Stimulated activated naive CD4-positive, alpha-beta T cell (primary cell): Measurements from ENCODE around the gene PRPF39.
"Not testable (repeated sequence)": the region's sequence is repeated elsewhere in the genome, so short reads cannot be mapped to it uniquely, and the experiment has no call there.

Experiments used
- DNase-seq, 6 experiments: peaks; one replicate each; lab custom pipeline; 2025; lab: John Stamatoyannopoulos, UW

Gene PRPF39

DNA sequence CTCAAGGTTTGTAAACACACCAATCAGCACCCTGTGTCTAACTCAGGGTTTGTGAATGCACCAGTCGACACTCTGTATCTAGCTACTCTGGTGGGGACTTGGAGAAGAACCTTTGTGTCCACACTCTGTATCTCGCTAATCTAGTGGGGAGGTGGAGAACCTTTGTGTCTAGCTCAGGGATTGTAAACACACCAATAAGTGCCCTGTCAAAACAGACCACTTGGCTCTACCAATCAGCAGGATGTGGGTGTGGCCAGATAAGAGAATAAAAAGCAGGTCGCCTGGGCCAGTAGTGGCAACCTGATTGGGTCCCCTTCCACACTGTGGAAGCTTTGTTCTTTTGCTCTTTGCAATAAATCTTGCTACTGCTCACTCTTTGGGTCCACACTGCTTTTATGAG, 2.8 kb upstream of the PRPF39 start:
- DNase-seq: not testable (repeated sequence)

DNA sequence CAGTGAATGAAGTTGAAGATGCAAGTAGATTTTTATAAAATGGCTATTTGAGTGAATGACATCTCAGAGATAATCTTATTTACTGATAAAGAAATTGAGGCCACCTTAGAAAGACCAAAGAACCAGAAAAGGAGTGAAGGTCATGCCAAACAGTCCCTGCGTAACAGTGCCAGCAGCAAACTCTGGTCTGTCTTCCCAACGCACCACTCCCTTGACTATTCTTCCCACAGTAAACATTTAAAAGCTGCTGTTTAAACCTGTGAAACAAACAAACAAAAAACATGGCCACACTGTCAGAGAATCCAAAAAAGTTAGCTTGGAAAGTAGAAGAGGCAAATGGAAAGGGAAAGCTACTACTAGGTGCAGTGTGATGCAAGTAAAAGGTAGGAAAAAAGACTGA, 1.5 kb upstream of the PRPF39 start:
- no peak for DNase-seq

DNA sequence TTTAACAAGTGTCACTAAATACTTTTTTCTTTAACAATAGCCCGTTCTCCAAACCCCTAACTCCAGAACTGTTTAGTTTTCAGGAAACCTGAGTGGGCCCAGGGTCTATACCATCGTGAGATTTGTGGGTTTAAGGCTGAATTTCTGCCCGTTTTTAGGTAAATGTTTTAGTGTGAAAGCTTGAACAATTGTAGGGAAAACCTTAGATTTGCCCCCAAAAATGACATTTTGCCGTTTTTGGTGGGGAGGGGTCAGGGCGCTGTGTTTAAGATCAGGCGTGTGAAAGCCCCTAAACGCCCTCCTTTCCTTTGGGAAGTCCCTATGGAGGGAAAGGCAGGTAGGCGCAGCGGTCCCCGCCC, 320 bp upstream of the PRPF39 start:
- DNase-seq: no peak

DNA sequence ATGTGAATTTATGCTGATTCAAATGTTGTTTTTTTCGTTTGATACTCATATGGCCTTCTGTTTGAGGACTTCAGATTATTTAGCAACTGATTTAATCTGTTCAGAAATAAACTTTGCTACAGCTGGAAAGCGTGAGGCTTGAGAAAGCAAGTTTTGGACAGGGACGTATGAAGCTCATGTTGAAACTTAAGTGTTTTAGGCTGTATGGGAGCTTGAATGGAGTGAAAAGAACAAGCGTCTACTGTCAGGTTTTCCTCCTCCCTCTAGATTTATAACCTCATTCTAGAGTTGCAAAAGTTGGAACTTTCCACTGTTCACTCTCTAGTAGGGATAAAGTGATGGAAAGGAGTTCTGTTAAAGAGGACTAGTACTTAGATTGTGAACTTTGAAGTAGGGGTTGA, 1.0 kb downstream of the PRPF39 start:
- DNase-seq: no peak

DNA sequence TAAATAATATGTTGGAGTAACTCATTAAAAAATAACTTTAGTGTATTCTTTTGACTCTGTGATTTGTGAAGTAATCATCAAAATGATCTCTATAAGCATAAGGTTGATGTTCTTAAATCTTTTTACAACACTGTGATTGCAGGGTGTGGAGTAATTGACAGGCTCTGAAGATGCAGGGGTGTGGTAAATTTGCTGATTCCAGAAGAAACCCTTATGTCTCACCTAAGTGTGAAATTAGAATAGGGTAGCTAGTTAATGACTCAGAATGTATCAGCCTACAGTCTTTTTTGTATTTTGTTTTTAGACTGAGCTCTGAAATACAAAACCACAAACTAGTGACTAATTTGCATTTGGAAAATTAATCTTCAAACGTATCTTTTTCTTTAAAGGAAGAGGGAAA, 5.9 kb downstream of the PRPF39 start:
- no peak for DNase-seq

DNA sequence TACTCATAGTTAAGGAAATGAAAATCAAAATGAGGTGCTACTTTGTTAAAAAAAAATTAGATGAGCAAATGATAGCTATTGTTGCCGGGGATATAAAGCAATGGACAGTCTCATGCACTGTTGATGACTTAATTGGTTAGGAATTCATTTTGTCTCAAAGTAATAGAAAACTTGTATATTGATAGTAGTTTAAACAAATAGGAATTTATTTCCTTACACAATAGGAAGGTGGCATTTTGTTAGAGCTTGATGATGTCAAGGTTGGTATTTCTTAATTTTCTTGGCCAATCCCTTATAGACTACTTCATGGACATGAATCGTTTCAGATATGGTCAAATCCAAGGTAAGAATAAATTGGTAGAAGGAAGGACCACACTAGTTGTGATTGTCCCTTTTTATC, 7.8 kb downstream of the PRPF39 start:
- DNase-seq: no peak

DNA sequence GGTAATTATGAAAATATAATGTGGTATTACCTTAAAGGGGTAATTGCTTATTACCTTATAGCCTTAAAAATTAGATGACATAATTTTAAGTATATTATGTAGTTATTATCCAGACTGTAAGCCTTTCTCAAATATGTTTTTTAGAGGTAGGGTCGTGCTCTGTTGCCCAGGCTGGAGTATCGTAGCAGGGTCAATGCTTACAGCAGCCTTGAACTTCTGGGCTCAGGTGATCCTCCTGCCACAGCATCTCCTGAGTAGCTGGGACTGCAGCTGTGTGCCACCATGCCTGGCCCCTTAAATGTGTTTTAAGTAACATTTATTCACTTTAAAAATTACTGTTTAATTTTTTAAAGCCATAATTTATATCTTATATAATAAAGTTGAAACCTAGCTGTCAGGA, 10.4 kb downstream of the PRPF39 start:
- DNase-seq: no peak

DNA sequence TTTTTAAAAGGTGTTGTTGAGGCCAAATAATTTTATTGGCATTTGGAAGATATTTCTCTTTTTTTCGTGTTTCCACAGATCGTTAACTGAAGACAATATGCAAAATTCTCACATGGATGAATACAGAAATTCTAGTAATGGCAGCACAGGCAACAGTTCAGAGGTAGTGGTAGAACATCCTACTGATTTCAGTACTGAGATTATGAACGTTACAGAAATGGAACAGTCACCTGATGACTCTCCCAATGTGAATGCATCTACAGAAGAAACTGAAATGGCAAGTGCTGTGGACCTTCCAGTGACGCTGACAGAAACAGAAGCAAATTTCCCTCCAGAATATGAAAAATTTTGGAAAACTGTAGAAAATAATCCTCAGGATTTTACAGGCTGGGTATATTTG, 11.2 kb downstream of the PRPF39 start:
- DNase-seq: no peak

DNA sequence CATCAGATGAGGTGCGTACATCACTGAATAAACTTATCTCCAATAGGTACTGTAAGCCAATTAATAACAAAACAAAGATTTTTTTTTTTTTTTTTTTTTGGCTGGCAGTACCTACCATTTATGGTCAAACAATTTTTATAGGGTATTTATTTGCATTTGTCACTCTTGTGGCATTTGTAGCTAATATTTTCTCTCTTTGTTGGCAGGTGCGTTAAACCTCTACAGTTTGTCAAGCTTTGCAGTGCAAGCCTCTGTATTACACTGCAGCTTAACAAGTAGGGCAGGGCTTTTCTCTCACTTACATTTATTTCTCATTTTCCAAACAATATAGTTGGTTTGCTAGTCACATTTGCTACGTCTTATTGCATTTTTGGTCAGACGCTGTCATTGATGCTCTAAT, 12.3 kb downstream of the PRPF39 start:
- DNase-seq: no peak

DNA sequence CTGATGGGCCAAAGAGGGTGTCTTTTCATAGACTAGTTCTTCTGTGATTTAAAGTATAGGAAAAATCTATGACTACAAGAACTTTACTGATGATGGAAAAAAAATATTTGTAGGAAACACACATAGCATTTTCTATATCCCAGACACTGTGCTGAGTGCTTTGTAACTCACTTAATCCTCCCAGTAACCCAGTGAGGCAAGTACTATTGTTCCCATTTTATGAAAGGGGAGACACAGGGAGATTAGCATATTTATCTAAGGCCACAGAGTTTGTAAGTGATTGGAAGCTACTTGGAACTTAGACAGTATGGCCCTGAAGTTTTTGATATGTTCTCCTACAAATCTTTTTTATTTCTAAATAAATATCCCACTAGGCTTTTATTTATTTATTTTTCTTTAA, 19.9 kb downstream of the PRPF39 start:
- DNase-seq: no peak

DNA sequence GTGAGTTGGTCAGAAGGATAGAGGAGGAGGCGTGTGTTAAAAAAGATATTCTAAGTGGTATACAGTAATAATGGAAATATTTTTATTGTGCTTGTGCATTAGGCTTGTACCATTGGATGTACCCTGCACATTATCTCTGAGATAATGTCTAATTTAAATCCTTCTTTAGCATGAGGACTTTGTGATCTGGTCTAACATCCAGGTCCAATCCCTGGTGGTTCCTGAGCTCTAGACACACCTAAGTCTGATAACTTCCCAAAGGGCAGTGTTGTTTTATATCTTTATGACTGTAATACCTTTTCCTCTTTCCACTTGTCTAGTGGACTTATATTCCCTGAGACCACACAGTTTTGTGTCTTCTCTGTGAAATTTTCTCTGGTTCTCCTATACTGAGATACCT, 20.6 kb downstream of the PRPF39 start:
- no peak for DNase-seq

DNA sequence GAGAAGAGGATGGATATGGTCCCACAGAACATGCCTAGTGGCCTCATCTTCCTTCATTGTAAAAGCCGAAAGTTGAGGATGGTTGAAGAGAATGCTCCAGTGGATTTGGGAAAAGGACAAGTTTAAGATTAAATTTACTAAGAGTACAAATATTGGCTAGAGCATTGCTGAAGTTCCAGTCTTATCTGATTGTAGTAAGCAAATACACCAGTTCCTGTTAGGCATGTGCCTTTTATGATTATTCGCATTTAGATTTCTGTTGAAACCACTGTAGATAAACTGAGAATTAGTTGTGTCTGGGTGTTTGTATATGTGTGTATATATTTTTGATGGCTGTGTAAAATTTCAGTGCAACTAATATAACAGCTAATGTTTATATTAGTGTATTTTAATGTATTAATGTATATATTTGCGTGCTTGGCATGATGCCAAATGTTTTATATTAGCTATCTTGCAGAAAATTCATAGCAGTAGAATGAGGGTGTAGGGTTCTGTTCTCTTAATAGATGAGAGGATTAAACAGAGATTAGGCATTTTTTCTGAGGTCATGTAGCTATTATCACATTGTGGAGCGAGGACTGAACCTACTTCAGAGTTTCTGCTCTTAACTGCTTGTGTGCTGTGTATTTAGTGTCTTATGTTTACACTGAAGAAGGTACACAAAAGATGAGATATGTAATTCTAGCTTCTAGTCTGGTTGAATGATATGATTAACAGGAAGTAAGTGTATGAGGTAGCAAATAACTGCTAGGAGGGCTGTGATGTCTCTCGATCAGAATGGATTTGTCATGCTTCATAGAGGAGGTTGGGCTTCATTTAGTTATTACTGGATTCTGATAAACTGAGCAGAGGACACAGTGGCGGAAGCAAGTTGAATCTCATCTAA, 29.2 kb downstream of the PRPF39 start:
- DNase-seq: no peak

DNA sequence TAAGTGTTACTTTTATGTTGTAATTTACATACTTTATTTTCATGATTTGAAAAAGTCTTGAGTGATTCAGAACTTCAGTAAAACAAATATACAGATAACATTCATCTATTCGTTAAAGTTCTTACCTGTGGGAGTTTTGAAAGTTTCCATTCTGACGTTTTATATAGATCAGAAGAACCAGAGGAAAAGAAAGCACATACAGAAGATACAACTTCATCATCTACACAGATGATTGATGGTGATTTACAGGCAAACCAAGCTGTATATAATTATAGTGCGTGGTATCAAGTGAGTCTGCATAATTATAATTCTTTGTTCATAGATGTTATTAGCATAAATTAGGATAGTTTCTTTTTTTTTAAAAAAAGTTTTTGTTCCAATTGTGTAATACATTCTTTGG, 30.4 kb downstream of the PRPF39 start:
- no peak for DNase-seq

DNA sequence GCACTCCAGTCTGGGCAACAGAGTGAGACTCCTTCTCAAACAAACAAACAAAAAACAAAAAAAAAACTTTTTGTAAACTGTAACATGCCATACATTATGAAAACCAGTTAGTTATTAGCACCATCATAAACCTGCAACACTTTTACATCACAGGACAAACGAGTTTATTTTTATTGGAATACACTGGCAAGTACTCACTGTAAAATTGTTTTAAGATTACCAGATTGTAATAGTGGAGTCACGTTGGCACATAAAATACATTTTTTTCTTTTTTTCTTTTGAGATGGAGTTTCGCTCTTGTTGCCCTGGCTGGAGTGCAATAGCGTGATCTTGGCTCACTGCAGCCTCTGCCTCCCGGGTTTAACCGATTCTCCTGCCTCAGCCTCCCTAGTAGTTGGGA, 34.7 kb downstream of the PRPF39 start:
- DNase-seq: no peak

DNA sequence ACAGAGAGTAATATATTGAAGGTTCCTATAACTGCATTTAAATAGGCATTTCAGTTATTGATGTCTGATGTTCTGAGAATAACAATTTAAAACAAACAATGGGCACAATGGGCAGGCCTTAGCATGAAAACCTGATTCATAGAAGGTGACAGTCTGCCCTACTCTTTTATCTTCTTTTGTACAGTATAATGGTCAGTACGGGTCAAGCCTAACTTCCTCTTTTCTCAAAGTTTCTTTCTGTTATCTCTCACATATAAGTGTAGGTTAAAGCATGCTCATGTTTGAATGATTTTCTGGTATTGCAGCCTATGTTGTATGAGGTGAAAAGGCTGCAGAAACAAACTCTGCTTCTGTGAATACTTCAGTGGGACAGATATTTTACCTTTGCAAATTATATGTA, 36.2 kb downstream of the PRPF39 start:
- no peak for DNase-seq

DNA sequence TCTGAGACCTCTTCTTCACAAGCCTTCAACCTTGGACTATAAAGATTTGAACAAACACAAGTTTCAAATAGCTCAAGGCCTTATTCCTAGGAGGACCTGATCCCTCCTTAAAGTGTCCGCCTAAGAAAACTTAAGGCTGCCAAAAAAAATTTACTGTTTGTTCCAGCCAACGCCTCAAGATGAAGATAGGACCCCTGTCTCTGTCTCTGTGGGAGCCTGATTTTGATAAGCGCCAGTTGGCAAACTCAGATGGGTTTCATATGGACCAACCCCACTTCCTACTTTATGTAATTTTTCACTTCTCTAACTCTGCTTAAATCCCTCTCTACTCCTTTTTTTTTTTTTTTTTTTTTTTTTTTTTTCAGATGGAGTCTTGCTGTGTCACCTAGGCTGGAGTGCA, 39.4 kb downstream of the PRPF39 start:
- no peak for DNase-seq

DNA sequence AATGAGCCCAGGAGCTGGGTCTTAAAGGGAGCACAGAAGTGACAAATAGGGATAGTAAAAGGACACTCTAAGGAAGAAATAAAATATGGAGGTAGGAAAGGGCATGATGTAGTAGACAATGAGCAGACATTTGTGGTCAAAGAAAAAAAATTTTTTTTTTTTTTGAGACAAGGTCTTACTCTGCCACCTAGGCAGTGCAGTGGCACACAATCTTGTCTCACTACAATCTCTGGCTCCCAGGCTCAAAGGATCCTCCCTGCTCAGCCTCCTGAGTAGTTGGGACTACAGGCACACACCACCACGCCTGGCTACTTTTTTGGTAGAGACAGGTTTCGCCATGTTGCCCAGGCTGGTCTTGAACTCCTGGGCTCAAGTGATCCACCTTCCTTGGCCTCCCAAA, 41.8 kb downstream of the PRPF39 start:
- no peak for DNase-seq

DNA sequence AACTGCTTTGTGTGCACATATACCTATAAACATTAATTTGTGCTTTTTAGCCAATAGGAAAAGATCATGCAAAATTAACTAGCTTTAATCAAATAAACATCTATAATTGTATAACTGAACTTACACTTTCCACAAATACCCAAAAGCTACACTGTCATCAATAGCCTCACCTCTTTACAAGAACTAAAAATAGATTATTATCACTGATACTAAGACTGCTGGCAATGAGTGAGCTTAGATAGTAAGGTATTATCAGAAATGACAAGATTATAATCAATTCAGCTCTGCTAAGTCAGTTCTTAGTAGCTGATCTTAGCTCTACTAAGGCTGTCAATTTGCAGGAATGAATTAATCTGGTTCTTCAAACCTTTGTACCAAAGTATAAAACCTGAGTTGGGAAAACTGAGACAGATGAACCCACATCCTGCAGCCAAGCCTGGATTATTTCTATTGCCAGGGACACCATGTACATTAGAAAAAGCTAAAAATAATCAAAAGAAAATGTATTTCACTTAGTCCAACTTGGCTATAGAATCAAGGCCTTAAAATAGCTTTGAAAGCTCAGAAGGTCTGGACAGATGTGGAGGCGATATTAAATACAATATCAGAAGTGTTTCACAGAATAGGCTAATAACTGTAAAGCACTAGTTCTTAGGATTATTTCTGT, 45.2 kb downstream of the PRPF39 start:
- no peak for DNase-seq

DNA sequence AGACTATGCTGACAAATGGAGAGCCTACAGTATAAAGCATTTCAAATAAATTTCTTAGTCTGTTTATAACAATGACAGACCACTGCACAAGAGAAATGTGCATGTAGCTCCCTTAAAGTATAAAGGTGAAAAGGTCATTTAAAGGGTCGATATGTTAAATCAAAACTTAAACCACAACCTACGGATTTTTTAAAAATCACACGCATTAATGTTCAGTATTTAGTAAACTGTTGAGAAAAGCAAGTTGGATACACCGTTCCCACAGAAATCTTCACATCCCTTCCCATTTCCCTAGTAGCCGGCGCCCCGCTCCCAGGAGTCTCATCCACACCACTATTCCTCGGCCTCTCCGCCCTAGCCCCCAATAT, 49.8 kb downstream of the PRPF39 start:
- peak in 1 of 6 experiments; percentile 39 for DNase-seq

DNA sequence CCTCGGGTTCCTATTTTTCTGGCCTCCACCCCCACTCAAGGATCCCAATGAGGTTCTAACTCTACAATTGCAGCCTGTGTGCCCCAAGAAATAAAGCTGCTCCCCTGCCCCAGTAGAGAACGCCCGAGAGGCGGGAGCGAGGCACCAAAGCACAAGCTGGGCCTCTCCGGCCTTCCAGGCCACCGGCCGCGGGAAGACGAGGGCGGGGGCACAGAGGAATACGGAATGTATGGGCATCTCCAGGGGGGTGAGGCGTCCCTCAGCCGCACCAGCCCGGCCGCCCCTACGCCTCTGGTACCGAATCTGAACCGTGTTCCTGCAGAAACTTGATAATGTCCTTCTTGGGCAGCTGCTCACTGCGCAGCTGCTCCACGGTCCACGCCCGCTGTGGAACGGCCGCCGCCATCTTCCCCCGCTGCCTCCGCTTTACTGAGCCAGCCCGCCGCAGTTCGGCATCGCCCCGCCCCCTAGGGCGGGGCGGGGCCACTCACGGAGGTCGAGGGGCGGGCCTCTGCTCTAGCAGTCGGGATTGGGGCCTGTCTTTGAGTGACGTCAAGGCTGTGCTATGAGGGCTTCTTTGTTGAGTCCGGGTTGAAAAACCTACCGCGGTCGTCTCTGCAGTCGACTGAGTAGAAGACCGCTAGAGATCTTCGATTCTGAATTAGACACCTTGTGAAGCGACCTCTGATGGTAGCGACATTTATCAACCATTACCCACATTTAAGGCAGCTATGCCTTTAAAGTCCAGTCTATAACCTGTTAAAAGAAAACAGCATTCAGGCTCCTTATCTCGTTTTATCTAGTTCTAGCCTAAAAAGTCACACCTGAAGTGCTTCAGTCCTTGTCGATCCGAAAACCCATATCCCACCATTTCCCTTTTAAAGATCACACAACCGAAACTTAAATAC, 50.4 kb downstream of the PRPF39 start, which contains the start of gene FKBP3:
Gene FKBP3 (minus strand): TSS at position 431 of the 908 bp plus-strand sequence. CDS start 25 bp downstream, at position 406.
- peak; percentile 89 to 96 (median 94) for DNase-seq

DNA sequence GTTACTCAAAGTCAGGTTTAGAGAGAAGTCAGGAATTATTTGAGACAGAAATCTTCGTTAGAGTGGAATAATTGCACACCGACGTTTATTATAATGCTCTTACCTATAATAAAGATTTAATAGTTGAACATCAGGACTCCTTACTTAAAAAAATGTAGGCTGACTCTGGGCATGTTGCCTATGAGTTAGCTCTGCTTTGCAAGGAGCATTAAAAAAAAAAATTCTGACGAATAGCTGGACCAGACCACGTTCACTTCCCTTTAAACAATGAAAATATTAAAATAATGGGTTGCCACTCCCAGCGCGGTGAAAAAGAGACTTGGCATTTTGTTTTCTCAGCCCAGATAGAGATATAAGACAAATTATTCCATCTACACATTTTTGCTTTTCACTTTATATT, 51.2 kb downstream of the PRPF39 start:
- DNase-seq: no peak

DNA sequence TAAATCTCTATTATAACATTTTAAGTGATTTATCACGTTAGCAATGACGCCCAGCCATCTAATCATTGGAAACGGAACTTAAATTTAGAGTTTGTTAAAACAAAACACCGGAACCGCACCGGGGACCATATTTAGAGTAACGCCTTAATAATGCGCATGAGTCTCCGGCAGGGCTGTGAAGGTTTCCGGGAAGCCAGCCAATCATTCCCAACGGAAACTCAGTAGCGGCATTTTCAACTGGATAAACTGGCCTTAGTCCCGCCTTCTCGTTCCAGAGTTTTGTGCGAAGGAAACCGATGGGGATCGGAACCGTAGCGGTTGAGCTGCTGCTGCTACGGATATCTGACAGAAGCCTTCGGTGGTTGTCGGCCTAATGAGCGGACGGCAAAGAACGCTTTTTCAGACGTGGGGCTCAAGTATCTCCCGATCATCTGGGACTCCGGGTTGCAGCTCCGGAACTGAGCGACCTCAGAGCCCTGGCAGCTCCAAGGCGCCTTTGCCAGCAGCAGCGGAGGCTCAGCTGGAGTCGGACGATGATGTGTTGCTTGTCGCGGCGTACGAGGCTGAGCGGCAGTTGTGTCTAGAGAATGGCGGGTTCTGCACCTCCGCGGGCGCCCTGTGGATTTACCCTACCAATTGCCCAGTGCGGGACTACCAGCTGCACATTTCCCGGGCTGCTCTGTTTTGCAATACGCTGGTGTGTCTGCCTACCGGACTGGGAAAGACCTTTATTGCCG, 51.9 kb downstream of the PRPF39 start, which contains the start of gene FANCM:
Gene FANCM (plus strand): TSS at position 272 of the 737 bp plus-strand sequence. CDS start 102 bp downstream, at position 374.
- DNase-seq: peak; percentile 71 to 92 (median 84)
